IPS-NIHi7 (cell line): ENCODE measurements around the gene DIP2C.
"Not testable (repeated sequence)": the region's sequence is repeated elsewhere in the genome, so short reads cannot be mapped to it uniquely, and the experiment has no call there.

Experiments used
- DNase-seq: peaks from one replicate; pipeline ENCODE4 v3.0.0; 2012; ENCODE audit warnings: mixed read lengths; ENCODE audit errors: extremely low spot score

The DIP2C gene

DNA sequence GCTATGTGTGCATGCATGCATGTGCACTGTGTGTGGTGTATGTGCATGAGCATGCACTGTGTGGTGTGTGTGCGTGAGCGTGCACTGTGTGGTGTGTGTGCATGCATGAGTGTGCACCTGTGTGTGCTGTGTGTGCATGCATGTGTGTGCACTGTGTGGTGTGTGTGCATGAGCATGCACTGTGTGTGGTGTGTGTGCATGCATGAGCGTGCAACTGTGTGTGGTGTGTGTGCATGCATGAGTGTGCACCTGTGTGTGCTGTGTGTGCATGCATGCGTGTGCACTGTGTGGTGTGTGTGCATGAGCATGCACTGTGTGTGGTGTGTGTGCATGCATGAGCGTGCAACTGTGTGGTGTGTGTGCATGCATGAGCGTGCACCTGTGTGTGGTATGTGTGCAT, 10.7 kb upstream of the DIP2C start:
- DNase-seq = not testable (repeated sequence)

GRCh38 chr10:697097-697875, 7.8 kb upstream of the DIP2C start:
- DNase-seq = no peak

DNA sequence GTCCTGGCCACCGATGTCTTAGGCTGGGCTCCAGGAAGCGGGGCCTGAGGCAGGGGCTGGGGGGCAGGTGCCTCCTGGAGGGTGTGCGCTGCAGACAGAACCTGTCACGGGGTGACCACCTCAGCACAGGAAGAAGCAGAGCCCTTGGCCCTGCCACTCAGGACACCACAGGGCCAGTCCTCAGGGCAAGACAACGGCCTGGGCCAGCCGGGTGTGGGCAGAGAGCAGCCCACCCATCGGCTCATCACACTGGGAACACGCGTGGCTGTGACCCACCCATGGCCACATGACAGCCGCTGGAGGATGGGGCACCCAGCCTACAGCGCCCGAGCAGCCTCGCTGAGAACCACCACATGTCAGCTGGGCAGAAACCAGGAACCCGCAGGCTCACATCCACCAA, 5.9 kb upstream of the DIP2C start:
- no peak for DNase-seq

DNA sequence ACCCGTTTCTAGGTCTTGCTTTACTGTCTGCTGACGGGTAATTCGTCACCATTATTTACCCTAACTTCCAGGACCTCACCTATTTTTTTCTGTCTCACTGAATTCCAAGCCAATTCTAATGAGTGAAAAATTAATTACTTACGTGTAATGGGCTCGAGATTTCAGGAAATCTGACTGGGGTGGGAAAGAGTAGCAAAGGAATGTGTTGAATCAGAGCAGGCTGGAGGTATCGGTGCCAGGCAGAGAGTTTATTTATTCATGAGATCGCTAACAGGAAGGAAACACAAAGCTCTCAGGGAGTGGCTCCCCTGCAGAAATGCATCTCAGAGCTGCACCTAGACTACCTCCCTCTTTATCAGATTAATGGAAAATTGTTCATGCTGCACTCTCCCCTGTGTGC, 4.0 kb upstream of the DIP2C start:
- DNase-seq = no peak

DNA sequence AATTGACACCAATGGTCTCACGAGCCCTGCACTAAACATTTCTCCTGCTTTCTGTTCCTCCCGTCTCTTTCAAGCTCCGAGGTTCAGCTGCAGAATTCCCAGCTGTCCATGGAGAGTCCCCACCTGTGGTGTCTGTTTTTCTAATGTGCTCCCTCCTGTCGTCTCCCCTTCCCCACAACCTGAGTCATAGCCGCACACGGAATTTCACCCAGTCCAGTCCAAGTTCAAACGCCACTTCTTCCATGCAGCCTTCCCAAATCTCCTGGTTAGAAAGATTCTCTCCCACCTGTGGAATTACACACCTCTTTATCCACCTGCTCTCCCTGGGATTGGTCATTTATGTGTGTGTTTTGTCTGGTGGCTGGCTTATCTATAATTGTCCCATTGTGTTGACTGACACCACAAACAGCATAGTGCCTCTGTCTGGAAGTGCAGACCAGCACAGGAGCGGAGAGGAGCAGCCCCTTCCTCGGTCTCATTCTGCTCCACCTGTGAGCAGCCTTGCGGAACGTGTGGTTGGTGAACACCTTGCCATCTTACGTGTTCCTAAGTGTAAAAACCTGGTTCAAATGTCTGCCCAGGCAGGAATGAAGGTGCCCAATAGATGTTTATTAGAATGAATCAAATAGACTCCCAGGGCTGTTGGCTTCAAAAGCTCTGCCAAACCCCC, 3.3 kb upstream of the DIP2C start:
- no peak for DNase-seq

- DNase-seq = no peak
These were observed 1.7 kb upstream of the DIP2C start for GRCh38 chr10:691216-691615.

DNA sequence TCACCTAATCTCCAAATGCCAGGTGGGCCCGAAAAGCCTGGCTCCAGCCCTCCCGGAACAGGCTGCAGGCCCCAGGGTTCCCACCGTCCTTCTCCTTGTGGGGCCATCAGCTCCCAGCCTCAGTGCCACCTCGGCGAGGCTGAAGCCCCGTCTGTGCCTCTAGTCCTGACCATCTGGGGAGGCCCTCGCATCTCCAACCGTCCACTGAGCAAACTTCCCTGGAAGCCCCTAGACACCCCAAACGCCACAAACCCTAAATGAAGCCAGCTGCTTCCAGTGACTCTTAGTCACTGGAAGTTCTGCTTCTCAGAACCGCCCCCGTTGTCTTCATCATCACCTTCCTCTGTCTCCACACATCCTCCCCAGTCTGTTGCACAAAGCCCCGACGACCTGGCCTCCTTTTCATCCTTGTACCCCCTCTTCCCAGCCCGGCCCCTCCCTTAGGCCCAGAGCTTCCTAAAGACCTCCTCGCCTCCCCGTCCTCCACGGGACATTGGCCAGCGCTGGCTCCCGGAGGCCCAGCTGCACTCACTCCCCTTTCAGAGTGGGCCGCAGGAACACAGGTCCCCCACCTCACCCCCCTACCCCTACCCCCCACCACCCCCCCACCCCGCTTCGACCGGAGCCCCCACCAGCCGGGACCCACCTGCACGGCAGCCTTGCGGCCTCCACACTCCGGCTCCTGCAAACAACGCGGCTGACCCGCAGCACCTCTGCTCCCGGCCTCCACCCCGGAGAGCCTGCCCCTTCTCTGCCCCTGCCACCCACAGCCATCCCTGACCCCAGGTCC, 1.1 kb upstream of the DIP2C start:
- DNase-seq = no peak

DNA sequence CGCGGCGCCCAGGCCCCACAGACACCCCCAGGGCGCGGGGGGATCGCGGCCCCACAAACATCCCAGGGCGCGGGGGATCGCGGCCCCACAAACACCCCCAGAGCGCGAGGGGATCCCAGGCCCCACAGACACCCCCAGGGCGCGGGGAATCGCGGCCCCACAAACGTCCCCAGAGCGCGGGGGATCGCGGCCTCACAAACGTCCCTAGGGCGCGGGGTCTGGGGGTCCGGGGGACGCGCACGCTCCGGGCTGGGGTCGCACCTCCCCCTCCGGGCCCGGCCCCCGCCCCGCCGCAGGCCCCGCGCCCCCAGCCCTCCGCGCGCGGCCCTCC, 382 bp downstream of the DIP2C start:
- DNase-seq = no peak

DNA sequence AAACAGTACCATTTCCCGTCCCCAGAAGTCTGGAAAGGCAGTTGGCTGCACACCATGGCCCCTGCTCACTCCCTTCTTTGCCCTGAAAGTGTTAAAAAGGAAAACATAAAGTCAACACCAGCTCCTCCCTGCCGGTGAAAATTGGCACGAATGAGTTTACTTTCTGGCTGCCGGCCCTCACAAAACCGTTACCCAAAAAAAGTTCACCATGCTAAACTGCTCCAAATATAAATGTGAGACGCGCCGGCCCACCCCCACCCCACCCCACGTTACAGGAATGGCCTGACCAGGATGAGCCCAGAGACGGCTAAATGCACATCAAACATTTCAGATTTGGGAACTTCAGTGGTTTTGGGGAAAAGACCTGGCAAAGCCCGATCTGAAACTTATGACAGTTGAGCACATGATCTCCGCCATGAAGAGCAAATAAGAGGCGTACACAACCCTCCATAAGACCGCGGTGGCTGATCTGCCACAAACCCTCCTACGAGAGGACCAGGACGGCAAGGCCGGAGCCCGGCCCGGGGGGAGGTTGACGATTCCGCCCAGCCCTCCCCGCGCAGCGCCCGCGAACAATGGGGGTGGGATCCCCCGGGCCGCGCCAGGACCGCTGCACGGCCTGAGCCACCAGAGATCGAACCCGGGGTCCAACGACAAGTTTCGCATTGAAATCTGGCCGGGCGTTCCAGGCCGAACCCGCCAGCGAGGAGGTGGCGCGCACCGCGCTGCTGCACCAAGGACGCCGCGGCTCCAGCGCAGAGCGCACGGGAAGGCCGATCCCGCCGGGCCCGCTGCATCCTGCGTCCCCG, 952 bp downstream of the DIP2C start:
- peak; percentile 62 for DNase-seq

GRCh38 chr10:687583-688311, 1.7 kb downstream of the DIP2C start:
- no peak for DNase-seq

- DNase-seq = no peak
These were observed 3.1 kb downstream of the DIP2C start for GRCh38 chr10:686155-686931.

DNA sequence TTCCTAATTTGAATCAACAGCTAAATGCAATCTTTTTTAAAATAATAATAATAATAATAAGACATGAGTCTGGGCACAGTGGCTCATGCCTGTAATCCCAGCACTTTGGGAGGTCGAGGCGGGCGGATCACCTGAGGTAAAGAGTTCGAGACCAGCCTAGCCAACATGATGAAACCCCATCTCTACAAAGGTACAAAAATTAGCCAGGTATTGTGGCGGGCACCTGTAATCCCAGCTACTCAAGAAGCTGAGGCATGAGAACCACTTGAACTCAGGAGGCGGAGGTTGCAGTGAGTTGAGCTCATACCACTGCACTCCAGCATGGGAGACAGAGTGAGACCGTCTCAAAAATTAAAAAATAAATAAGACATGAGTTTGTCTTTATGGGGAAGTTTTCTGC, 3.9 kb downstream of the DIP2C start:
- no peak for DNase-seq

DNA sequence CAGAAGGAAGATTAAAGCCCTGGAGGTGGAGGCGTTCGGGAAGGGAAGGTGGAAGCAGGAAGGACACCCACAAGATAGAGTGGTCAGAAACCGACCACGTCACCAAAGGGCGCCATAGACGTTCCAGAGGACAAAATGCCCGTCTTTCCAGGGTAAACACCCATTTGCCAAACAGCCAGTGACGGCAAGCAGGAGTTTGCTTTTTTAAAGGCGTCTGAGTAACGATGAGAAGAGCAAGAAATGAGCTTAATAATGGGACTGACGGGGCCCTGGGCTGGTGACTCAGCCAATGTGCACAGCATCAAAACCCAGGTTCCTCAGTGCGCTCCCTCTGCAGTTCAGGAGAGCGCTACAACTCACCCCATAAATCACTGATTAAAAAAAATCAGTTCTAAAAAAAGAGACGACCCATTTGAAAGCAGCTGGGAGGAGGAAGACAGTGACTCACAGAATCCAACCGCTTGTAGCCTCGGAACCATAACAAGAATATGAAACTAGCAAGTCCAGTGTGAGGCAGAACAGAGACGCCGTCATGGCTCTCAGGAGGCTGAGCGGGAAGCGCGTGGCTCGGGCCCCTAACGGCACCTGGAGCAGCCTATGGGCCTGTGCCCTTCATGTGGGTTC, 5.9 kb downstream of the DIP2C start:
- no peak for DNase-seq

DNA sequence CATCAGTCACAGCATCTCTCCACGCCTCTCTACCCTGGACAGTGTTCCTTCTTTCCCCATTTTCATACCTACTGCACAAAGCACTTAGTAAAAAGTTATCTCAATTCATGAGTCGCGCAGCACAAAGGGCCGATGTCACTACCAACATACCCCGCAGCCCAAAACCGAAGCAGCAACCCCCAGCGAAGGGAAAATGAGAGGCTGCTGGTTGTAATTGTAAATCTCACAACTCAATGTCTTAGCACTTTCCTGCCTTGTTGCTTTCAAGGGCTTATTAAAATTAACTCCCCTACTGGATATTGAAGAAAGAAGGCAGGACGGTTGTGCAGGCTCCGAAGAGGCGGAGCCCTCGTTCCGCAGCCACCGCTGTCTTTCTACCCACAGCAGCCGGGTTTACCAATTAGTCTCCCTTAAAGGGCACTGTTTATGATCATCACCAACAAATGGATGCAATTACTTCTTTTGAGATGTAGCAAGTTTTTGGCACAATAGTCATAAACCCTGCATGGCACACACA, 6.5 kb downstream of the DIP2C start:
- no peak for DNase-seq

GRCh38 chr10:681670-682318, 7.7 kb downstream of the DIP2C start:
- no peak for DNase-seq

GRCh38 chr10:680745-681144, 8.7 kb downstream of the DIP2C start:
- DNase-seq = no peak

DNA sequence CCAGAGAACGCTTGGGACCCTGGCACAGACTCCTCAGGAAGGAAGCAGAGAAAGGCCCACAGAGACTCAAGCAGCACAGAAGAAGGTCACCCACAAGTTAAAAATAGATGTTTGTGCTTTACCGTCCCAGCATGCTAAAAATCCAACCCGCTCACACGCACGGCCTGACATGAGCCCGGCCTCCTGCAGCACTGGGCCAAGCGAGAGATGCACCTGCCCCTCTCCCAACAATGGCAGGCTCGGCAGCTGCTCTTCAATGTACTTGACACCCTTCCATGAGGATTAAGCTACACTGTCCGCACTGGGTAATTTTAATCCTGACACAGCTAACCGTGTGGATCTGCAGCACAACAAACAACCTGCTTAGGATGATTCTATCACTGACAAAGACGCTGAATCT, 9.3 kb downstream of the DIP2C start:
- no peak for DNase-seq

DNA sequence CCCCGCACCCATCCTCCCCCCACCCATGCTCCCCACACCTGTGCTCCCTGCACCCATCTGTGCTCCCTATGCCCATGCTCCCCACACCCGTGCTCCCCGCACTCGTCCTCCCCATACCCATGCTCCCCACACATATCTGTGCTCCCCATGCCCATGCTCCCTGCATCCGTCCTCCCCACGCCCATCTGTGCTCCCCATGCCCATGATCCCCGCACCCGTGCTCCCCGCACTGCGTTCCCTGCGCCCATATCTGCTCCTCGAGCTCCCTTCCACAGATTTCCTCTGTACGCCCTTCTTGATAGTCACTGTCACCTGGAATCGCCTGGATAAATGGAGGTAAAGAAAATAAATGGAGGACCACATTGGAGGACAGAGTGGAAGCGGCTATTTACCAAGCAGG, 9.9 kb downstream of the DIP2C start:
- no peak for DNase-seq

GRCh38 chr10:678662-679005, 10.8 kb downstream of the DIP2C start:
- DNase-seq = not testable (repeated sequence)
